Measurements from ENCODE around the gene LRP8.

Gene LRP8

DNA sequence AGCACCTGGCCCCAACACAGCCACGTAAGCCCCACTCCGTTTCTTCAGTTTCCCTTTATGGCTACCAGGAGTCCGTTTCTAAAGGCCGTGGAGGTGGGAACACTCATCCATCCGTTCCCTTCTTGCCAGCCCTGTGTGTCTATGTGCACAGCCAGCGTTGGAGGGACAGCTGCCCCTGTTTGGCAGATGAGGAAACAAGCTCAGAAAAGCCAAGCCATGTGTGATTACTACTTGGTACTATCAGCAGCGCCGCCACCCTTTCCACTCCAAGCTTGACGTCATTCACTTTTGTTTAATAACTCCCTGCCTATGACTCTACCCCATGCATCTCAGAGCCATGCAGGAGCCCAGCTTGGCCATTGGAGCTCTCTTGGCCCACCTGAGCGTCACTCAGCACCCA lies 3.5 kb downstream of the LRP8 start:
- no peak for DNase-seq (ENCODE audit: low read depth in 2 of 2)

GRCh38 chr1:53323316-53323715 lies 4.6 kb downstream of the LRP8 start:
- DNase-seq (ENCODE audit: low read depth in 2 of 2), result no peak

- no peak for DNase-seq (ENCODE audit: low read depth in 2 of 2)
These were observed 5.9 kb downstream of the LRP8 start for GRCh38 chr1:53321776-53322602.

GRCh38 chr1:53321366-53321765 lies 6.5 kb downstream of the LRP8 start:
- no peak for DNase-seq (ENCODE audit: low read depth in 2 of 2)

DNA sequence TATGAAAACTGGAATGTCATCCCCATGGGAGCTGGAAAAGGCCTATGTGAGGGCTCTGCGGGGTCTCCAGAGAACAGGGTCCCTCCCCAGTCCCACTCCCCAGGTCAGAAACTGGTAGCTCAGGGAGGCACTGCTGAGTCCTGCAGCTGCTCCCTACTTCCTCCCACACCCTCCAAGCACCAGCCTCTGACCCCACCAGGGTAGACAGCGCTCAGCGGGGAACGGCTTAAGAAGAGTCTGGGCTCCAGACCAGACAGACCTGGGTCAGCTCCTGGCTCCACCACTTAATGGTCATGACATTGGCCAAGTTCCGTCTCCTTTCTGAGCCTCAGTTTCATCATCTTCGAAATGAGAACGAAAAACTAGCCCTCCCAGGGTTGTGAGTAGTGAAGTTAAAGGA lies 7.2 kb downstream of the LRP8 start:
- no peak for DNase-seq (ENCODE audit: low read depth in 2 of 2)

DNA sequence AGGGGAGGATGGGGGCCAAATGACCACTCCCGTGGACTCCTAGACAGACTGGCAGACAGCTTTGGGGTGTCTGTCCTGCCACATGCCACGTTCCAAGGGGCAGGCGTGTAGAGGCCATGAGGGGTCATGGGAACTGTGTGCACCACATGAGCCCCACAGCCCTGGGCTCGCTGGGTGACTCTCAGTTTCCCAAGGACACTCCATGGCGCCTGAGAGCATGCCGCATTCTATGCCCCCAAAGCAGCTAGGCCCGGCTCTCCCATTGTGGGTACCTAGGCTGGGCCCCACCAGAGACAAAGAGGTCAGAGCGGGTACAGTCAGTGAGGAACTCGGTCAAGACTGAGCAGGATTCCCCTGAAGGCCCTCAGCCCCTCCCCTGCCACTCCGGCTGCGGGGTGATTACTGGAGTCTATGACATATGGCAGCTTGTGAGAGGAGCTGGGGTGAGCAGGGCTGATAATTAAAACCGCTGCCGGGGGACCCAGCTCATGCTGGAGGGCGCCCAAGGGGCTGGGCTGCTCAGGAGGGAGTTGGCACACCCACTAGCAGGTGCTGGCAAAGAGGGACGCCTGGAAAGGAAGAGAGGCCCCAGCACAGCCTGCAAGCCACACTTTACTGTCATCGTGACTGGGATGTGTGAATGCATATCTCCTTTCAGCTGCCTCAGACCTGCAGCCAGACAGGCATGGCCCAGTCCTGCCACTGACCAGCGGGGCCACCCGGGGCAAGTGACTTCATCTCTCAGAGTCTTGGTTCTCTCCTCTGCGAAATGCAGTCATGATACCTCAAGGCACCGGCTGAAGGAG lies 8.4 kb downstream of the LRP8 start:
- DNase-seq (ENCODE audit: low read depth in 2 of 2), result no peak

- no peak for DNase-seq (ENCODE audit: low read depth in 2 of 2)
These were observed 10.0 kb downstream of the LRP8 start for GRCh38 chr1:53317646-53318539.

GRCh38 chr1:53316766-53317581 lies 10.9 kb downstream of the LRP8 start:
- no peak for DNase-seq (ENCODE audit: low read depth in 2 of 2)

DNA sequence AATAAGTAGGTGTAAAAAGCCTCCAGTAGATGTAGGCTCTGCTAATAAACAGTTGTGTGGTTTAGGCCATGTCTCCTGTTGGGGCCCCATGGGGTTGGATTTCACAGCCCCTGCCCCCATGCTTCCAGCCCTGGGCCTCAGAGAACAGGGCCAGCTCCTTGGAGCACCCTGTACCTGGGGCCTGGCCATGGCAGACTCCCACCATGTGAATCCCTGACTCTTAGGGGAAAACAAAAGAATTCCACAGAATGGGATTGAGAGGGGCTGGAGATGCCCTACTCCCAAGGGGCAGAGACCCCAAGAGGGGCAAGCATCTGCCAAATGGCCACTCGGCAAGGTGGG lies 11.5 kb downstream of the LRP8 start:
- no peak for DNase-seq (ENCODE audit: low read depth in 2 of 2)

DNA sequence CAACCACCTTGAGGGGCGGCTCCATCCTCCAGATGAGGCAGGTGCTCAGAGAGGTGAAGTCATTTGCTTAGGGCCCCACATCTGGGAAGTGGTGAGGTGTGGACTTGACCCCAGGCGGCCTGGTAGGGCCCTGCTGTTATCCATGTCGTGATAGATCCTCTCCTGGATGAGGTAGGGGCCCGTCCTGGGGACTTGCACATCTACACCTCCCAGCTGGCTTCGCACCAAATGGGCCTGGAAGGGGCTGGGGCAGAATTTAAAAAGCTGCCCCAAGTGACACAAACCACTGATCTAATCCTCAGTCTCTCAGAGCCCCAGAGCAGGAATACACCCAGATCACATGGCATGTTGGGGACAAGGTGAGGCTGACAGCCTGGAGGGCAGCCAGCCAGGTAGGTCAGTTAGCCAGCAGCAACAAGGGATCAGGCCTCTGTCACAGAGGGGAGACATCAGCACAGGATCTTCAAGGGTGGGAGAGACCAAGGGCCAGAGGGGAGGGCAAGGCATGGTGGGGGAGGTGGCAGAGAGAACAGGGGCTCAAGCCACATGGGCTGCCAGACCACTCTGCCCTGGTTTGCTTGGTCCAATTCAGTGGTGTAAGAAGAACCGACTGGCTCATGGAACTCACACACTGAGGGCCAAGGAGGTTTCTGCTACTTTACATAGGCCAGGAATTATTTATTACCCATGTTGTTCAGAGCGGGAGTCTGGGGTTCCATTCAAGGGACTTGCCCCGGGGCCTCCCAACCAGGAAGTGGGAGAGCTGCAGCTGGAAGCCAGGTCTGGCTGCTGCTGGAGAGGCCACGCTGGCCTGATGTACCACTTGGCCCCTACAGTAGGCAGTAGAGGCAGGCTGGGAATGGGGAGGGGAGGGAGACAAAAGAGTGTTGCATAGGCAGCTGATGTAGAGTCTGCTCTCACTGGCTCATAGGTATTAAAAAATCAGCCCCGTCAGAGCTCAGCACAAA lies 12.1 kb downstream of the LRP8 start:
- no peak for DNase-seq (ENCODE audit: low read depth in 2 of 2)

GRCh38 chr1:53315046-53315445 lies 12.8 kb downstream of the LRP8 start:
- no peak for DNase-seq (ENCODE audit: low read depth in 2 of 2)

- DNase-seq (ENCODE audit: low read depth in 2 of 2), result no peak
These were observed 13.3 kb downstream of the LRP8 start for GRCh38 chr1:53314606-53315005.

GRCh38 chr1:53314096-53314495 lies 13.8 kb downstream of the LRP8 start:
- DNase-seq (ENCODE audit: low read depth in 2 of 2), result no peak

GRCh38 chr1:53313556-53313955 lies 14.3 kb downstream of the LRP8 start:
- no peak for DNase-seq (ENCODE audit: low read depth in 2 of 2)

- DNase-seq (ENCODE audit: low read depth in 2 of 2), result no peak
These were observed 16.1 kb downstream of the LRP8 start for GRCh38 chr1:53311702-53312305.

DNA sequence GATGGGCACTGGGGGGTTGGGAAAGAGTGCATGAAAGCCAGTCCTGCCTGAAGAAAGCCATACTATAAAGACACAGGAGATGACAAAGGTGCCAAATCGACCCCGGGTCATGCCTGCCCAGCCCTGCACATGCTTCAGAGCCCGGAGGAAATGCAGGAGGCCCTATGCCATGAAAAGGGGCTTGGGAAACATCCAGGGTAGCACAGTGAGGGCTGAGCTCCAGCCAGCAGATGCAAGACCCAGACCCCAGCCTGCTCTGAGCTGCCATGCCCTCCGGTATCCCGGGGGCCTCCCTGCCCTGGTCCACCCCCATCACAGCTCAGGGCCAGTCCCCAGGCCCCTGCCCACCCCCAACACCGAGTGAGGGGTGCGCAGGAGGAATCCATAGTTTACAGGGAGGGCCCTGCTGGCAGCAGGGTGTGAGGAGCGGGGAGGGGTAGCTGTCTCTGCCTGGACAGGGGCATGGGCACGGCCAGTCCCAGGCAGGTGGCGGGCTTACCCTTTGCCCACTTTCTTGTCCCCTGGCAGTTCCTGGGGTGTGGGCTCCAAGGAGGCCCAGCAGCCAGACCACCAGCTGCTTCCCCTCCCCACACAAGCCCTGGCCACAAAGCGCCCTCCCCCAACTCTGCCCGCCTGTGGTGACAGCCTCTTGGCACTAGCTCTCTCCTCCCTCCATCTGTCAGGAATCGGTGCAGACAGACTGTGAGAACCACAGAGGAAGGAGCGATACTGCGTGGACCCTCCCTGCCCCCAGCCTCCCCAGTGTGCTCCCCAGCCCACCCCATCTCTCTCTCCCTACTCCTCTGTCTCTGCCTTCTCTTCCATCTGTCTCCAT lies 16.8 kb downstream of the LRP8 start:
- no peak for DNase-seq (ENCODE audit: low read depth in 2 of 2)

GRCh38 chr1:53309802-53310201 lies 18.1 kb downstream of the LRP8 start:
- no peak for DNase-seq (ENCODE audit: low read depth in 2 of 2)

DNA sequence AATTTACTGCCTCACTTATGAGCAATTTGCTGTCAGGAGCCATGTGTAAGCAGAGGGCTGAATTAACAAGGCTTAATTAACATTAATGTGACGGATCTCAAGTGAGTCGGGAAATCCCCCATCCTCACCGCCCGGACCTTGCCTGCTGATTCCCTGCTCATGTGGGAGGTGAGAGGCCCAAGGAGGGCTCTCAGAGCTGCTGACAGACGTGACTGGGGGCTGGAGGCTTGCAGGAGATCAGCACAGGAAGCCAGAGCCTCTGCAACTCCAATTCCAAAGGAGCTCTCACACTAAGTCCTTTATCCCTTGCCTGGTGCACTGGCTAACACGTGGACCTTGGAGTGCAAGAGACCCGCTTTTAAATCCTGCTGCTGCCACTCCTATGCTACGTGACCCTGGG lies 19.4 kb downstream of the LRP8 start:
- no peak for DNase-seq (ENCODE audit: low read depth in 2 of 2)

GRCh38 chr1:53307037-53307436 lies 20.8 kb downstream of the LRP8 start:
- DNase-seq (ENCODE audit: low read depth in 2 of 2), result no peak
